Mucosa of stomach (tissue), 1 donor: ENCODE results near the gene MEGF8.

Source experiments
- H3K27me3 ChIP-seq: one replicate; pipeline ENCODE4 v1.7.0; 2013; ENCODE audit warnings: mild to moderate bottlenecking, low read length; ENCODE audit not compliant: control insufficient read depth, insufficient read depth
- H3K36me3 ChIP-seq: one replicate; pipeline ENCODE4 v1.7.0; 2013; ENCODE audit warnings: low read length; ENCODE audit not compliant: control insufficient read depth, insufficient read depth
- H3K4me1 ChIP-seq: one replicate; pipeline ENCODE4 v1.7.0; 2013; ENCODE audit warnings: mild to moderate bottlenecking, low read length; ENCODE audit not compliant: control insufficient read depth, insufficient read depth
- H3K4me3 ChIP-seq: one replicate; pipeline ENCODE4 v1.7.0; 2013; ENCODE audit warnings: low read length
- H3K9ac ChIP-seq: one replicate; pipeline ENCODE4 v1.7.0; 2013; ENCODE audit warnings: mild to moderate bottlenecking, low read length, moderate library complexity
- H3K9me3 ChIP-seq: one replicate; pipeline ENCODE4 v1.7.0; 2013; ENCODE audit warnings: mild to moderate bottlenecking, low read length, moderate library complexity; ENCODE audit not compliant: control insufficient read depth
- donor health status: Pancreatic carcinoma.

Gene MEGF8

DNA sequence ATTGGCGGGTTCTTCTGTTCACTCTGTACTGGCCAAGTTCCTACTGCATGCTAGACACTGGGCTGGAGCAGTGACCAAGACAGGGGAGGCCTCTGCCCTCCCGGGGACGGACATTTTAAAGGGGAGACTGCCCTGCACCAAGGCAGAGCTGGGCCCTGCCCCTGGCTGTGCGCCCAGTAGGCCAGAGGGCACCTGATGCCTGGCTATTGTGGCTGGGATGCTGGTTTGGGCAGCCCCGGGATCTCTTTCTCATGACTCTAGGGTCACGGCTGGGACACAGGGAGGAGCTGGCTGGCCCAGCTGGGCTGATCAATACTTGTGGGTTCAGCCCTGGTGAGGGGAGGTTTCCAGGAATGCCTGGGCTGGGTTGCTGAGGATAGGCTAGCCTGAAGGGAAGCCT is 84.0 kb downstream of the MEGF8 start:
- Histone ChIP-seq H3K9me3 (no peaks in the 10 kb centered on the region), H3K9ac (no peak overlapping the region), H3K4me3 (no peak overlapping the region), H3K4me1 (peaks cover 15% of the 10 kb centered on the region), H3K27me3 (no peaks in the 10 kb centered on the region), H3K36me3 (peaks cover 4% of the 10 kb centered on the region)

DNA sequence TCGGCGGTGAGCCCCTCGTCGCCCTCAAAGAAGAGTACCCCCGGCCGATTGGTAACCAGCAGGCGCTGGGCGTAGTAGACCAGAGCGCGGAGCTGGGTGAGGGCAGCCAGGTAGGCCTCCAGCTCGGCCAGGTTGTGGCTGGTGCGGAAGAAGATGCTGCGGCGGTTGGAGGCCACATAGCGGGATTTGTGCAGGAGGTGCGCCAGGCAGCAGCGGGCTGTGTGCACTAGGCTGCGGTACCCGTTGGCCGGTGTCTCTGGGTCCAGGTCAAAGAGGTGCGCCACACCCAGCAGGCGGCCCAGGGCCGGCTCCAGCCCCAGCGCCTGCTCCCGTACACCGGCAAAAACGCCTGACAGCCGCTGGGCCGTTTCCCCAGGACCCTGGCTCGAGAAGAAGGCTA is 84.9 kb downstream of the MEGF8 start:
- Histone ChIP-seq H3K9me3 (no peaks in the 10 kb centered on the region), H3K9ac (no peak overlapping the region), H3K4me3 (no peak overlapping the region), H3K27me3 (no peaks in the 10 kb centered on the region), H3K4me1 (peaks cover 15% of the 10 kb centered on the region), H3K36me3 (peaks cover 4% of the 10 kb centered on the region)

DNA sequence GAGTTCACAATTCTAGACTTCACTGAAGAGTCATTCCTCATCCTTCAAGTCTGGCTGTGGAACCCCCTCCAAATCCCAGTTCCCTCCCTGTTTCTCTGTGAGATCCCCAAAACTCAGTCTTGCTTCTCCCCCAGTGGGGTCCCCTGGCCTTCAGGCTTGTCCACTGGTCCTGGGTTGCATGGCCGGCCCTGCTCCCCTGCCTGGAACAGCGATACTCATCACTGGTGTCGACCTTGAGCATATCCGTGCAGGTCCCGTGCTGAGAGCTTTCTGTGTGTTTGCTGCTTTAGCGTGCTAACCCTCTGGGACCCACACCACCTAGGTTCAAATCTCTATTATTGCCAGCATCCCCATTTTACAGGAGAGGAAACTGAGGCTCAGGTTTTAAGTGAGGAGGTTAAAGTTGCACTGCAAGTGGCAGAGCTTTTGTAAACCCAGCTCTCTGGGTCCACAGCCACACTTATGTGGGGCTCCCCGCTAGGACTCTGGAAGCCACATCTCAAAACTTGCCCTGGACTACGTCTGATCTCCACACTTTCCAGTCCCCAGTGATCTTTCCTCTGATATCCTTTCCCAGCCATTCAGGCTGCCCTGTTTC is 86.2 kb downstream of the MEGF8 start:
- Histone ChIP-seq H3K4me1 (peaks cover 15% of the 10 kb centered on the region), H3K9me3 (no peaks in the 10 kb centered on the region), H3K4me3 (no peak overlapping the region), H3K27me3 (no peaks in the 10 kb centered on the region), H3K9ac (no peak overlapping the region), H3K36me3 (no peaks in the 10 kb centered on the region)

DNA sequence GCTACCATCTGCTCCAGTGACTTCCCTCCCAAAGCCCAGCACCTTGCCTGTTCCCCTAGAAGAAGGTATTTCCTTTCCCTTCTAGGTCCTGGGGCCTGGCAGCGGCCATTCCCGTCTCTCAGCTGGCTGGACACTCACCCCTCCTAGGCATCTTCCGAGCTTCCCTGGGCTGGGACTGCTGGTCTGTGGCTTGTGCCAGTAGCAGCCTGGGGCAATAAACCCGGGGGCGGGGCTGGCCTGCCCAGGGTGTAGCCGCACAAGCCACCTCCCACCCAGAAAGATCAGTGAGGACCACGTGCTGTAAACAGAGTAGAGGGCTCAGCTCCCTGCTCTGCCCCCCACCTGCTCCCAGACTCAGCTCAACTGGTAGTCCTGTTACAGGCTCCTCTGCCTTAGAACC is 86.8 kb downstream of the MEGF8 start:
- H3K4me3 ChIP-seq = no peak overlapping the region
- H3K27me3 ChIP-seq = no peaks in the 10 kb centered on the region
- H3K9me3 ChIP-seq = no peaks in the 10 kb centered on the region
- no peaks in the 10 kb centered on the region for H3K36me3 ChIP-seq
- no peak overlapping the region for H3K9ac ChIP-seq
- peaks cover 15% of the 10 kb centered on the region for H3K4me1 ChIP-seq

DNA sequence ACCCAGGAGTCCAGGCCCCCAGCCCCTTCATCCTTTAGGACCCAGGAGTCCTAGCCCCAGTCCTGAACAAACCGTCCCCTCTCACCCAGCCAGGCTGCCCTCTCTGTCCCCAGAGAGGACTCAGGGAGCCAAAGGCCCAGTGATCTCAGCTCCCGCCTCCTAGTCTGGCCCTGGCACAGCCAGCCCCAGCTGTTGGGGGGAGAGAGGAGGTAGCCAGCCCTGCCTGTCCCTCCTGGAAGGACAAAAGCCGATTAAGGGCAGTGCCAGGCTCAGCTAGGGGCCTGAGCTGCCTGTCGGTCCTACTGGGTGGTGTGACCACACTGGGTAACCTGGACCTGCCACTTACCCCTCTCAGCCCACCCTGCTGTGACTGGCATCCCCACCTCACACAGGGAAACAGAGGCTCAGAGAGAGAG is 87.2 kb downstream of the MEGF8 start:
- no peak overlapping the region for H3K9ac ChIP-seq
- H3K9me3 ChIP-seq = no peaks in the 10 kb centered on the region
- H3K4me3 ChIP-seq = no peak overlapping the region
- H3K36me3 ChIP-seq = no peaks in the 10 kb centered on the region
- H3K27me3 ChIP-seq = no peaks in the 10 kb centered on the region
- H3K4me1 ChIP-seq = peaks cover 15% of the 10 kb centered on the region

DNA sequence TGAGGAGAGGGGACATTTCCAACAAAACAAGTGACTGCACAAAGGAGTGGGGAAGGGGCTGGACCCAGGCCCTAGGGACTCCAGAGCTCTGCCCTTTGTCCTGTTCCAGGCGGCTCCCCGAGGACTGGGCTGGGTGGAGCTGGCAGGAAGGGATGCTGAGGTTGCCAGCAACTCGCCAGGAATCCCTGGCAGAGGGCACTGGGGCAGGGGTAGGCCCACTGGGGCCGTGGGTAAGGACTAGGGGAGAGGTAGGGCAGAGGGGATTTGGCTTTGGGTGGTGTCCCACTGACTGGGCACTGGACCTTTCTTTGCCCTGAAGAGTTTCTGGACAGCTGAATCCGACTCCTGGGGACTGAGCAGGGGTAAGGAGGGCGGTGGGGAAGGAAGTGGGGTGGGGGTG is 93.9 kb downstream of the MEGF8 start:
- no peak overlapping the region for H3K9ac ChIP-seq
- peaks cover 39% of the 10 kb centered on the region for H3K4me1 ChIP-seq
- H3K36me3 ChIP-seq = no peaks in the 10 kb centered on the region
- H3K27me3 ChIP-seq = peaks cover 2% of the 10 kb centered on the region
- H3K4me3 ChIP-seq = no peak overlapping the region
- H3K9me3 ChIP-seq = no peaks in the 10 kb centered on the region

DNA sequence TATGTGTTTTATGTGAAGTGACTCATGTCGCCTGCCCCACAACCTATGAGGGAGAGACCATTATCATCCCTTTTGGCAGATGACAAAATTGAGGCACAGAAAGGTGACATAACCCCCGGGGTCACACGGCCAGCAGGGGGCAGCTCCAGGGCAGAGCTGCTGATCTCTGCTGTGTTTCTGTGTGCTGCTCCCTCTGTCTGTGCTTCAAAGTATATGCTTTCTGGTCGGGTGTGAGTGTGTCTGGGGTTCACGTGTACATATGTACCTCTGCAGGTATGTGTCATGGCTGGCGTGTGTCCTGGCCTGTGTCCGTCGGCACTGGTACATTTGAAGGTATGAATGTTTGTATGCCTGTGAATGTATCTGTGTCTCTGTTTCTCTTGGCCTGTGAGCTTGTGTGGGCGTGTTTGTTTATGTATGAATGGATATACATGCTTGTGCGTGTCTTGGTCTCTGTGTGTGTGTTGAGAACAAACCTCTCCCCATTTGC is 94.7 kb downstream of the MEGF8 start:
- H3K4me1 ChIP-seq = peaks cover 42% of the 10 kb centered on the region

DNA sequence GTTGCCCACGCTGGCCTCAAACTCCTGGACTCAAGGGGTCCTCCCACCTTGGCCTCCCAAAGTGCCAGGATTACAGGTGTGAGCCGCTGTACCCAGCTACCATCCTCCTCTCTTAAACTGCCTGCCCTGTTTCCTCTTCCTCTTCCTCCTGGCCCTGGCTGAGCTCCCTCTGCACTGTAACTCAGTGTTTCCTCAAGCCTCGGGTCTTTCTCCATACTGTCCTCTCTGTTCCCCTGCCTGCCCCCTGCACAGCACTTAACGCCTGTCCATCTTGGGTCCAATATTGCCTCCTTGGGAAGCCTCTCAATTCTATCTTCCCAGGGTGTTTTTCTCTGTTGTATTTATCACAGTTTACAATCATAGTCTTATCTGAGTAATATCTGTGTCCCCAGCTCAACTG is 95.7 kb downstream of the MEGF8 start:
- H3K4me1 ChIP-seq = peaks cover 42% of the 10 kb centered on the region
- no peaks in the 10 kb centered on the region for H3K9me3 ChIP-seq
- no peak overlapping the region for H3K9ac ChIP-seq
- peaks cover 4% of the 10 kb centered on the region for H3K27me3 ChIP-seq
- H3K4me3 ChIP-seq = no peak overlapping the region
- H3K36me3 ChIP-seq = no peaks in the 10 kb centered on the region

More for the DNA sequence above, 94.7 kb downstream of the MEGF8 start:
- Histone ChIP-seq H3K4me3 (no peak overlapping the region), H3K9ac (no peak overlapping the region), H3K27me3 (peaks cover 4% of the 10 kb centered on the region), H3K9me3 (no peaks in the 10 kb centered on the region), H3K36me3 (no peaks in the 10 kb centered on the region)

DNA sequence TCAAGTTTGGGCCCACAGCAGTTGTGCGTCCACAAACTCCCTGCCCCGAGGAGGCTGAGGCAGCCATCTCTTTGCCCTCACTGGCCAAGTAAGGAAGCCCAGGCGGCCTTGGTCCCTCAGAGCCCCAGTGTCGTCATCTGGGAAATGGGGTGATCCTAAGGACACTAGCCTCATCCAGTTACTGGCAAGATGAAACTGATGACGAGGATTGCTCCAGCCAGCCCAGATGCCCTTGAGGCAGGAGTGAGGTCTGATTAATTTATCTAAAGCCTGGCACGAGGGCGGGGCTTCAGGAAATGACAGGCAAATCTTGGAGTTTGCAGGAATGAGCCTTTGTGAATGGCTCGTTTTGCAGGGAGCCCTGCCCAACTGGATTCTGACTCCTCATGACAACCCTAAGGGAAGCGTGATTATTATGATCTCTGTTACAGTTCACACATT is 96.2 kb downstream of the MEGF8 start:
- Histone ChIP-seq H3K4me3 (no peak overlapping the region), H3K9me3 (no peaks in the 10 kb centered on the region), H3K27me3 (peaks cover 4% of the 10 kb centered on the region), H3K9ac (no peak overlapping the region), H3K4me1 (peaks cover 42% of the 10 kb centered on the region), H3K36me3 (peaks cover 3% of the 10 kb centered on the region)

DNA sequence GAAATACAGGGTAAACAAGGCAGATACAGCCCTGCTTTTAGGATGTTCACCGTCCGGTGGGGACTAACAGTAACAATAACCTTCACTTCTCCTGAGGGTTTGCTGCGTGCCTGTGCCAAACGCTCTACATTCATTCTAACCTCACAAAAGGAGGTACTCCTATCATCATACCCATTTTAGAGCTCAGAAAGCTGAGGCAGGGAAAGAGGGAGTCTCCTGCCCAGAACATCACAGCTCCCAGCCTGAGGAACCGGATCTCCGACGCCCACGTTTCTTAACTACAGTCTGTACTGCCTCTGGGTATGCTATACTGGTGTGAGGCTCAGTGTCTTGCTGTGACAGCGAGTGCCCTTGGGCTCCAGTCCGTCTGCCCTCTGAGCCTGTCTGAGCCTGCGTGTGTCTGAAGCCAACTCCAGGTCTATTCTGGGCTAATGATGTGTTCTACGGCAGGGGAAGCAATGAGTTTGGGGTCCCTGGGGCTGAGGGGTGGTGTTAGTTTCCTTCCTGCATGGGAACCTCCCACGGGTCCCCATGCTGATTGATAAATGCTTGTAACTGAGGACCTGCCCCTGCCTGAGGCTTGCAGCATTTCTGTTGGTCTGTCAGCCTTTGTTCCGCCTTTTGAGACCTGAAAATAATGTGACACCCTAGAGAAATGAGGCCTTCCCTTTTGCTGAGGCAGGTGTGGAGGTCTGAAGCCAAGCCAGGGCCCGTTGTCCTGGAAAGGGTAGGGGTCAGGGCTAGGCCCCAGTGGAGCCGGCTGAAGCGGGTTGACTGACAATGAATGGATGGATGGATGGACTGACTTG is 96.9 kb downstream of the MEGF8 start:
- Histone ChIP-seq H3K9me3 (no peaks in the 10 kb centered on the region), H3K4me3 (peak overlapping the region; percentile 74), H3K27me3 (peaks cover 4% of the 10 kb centered on the region), H3K36me3 (peaks cover 3% of the 10 kb centered on the region), H3K9ac (peak overlapping the region; percentile 66), H3K4me1 (peaks cover 42% of the 10 kb centered on the region)

DNA sequence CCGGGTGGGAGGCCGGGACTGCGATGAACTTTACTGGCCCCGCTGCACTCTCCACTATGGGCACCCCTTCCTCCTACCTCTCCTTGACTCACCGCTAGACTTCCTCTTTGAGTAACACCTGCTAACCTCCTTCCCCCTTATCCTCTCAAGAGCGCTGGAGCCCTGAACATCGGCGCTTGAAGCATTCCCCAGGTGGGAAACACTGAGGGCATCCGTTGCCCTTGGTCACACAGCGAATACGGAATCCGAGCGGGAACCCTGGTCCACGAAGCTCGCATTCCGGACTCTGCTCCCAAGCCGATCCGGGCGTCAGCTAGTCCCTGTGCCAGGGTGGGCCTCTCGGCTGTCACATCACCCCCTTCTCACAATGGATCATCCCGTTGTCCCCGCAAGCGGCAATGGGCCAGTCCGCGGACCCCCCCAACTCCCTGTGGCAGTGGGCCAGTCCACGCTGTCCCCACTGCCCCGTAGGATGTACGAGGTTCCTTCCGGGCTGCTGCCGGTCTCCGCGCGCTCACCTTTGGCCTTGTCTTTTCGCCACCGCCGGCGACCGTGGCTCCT is 97.5 kb downstream of the MEGF8 start:
- H3K4me3 ChIP-seq = peak overlapping the region; percentile 74
- H3K27me3 ChIP-seq = peaks cover 4% of the 10 kb centered on the region
- peak overlapping the region; percentile 66 for H3K9ac ChIP-seq
- no peaks in the 10 kb centered on the region for H3K9me3 ChIP-seq
- peaks cover 42% of the 10 kb centered on the region for H3K4me1 ChIP-seq
- peaks cover 3% of the 10 kb centered on the region for H3K36me3 ChIP-seq
